AG04450 (cell line): Measurements from ENCODE around the gene KRT72. TPM values are rescaled to one million over a fixed set of nuclear protein-coding genes. Genes with fewer than 3 reads are reported as not detected.

Experiments
- CTCF ChIA-PET: fragments of 300-600, 350-600 bp; formaldehyde crosslinking; extraction: SDS; loops from one replicate; lab custom pipeline; 2022; ENCODE audit warnings: antibody characterized with exemption, inconsistent platforms; lab: Charles Lee
- POLR2A ChIA-PET: fragments of 350-600 bp; formaldehyde crosslinking; extraction: SDS; loops from one replicate; lab custom pipeline; 2021; ENCODE audit warnings: antibody characterized with exemption, inconsistent platforms; lab: Yijun Ruan, JAX
- DNase-seq: peaks from one replicate; pipeline ENCODE4 v3.0.0-alpha.2; 2011; ENCODE audit warnings: low read depth, low spot score
- H3K27ac ChIP-seq: one replicate; pipeline ENCODE4 v1.5.1; 2012; ENCODE audit warnings: low read depth, low read length, control low read depth
- H3K27me3 ChIP-seq: one replicate; pipeline ENCODE4 v1.6.0; 2012; ENCODE audit warnings: low read length; ENCODE audit not compliant: control insufficient read depth, insufficient read depth
- H3K4me3 ChIP-seq: 2 replicates; pipeline ENCODE4 v1.5.1; 2011; ENCODE audit warnings: mild to moderate bottlenecking, low read depth, low read length, control low read depth
- H3K9me3 ChIP-seq: 2 replicates; pipeline ENCODE4 v1.5.1; 2012; ENCODE audit warnings: low read length; ENCODE audit not compliant: control insufficient read depth, insufficient read depth
- polyA plus RNA-seq: library from polyadenylated mRNA; depleted of rRNA; stranded (reverse); fragments of >200 nt; gene quantifications from 2 replicates; pipeline ENCODE4 v1.2.3, GENCODE V29; 2011
- TF ChIP-seq, protein P1 (sequence below): IDR thresholded peaks from 2 replicates; pipeline ENCODE4 v1.5.1; 2011; ENCODE audit warnings: low read depth, low read length, control low read depth, inconsistent platforms

Gene KRT72
- polyA plus RNA-seq, 1 experiment, result not detected

DNA sequence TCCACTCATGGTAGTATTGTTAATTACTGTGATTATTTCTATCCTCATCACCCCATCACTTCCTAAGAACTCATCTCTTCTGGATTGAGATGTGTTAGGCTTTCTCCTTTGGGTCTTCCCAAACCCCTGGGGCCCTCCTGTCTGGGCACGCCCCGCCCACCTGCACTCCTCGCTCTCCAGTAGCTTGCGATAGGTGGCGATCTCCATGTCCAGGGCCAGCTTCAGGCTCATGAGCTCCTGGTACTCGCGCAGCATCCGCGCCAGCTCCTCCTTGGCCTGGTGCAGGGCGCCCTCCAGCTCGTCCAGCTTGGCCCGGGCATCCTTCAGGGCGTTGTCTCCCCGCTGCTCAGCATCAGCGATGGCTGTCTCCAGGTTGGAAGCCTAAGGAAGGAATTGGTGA lies 55.1 kb downstream of the KRT72 start:
- ChIA-PET POLR2A (no interaction called here), CTCF (no interaction called here)
- Histone ChIP-seq H3K9me3 (no peaks in the 10 kb centered on the region; the same call in 1 of the 2 replicates), H3K27me3 (peaks cover 9% of the 10 kb centered on the region), H3K27ac (no peak overlapping the region), H3K4me3 (no peak overlapping the region)
- no peak for DNase-seq
- TF ChIP-seq, protein P1, sequence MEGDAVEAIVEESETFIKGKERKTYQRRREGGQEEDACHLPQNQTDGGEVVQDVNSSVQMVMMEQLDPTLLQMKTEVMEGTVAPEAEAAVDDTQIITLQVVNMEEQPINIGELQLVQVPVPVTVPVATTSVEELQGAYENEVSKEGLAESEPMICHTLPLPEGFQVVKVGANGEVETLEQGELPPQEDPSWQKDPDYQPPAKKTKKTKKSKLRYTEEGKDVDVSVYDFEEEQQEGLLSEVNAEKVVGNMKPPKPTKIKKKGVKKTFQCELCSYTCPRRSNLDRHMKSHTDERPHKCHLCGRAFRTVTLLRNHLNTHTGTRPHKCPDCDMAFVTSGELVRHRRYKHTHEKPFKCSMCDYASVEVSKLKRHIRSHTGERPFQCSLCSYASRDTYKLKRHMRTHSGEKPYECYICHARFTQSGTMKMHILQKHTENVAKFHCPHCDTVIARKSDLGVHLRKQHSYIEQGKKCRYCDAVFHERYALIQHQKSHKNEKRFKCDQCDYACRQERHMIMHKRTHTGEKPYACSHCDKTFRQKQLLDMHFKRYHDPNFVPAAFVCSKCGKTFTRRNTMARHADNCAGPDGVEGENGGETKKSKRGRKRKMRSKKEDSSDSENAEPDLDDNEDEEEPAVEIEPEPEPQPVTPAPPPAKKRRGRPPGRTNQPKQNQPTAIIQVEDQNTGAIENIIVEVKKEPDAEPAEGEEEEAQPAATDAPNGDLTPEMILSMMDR, result no peak

DNA sequence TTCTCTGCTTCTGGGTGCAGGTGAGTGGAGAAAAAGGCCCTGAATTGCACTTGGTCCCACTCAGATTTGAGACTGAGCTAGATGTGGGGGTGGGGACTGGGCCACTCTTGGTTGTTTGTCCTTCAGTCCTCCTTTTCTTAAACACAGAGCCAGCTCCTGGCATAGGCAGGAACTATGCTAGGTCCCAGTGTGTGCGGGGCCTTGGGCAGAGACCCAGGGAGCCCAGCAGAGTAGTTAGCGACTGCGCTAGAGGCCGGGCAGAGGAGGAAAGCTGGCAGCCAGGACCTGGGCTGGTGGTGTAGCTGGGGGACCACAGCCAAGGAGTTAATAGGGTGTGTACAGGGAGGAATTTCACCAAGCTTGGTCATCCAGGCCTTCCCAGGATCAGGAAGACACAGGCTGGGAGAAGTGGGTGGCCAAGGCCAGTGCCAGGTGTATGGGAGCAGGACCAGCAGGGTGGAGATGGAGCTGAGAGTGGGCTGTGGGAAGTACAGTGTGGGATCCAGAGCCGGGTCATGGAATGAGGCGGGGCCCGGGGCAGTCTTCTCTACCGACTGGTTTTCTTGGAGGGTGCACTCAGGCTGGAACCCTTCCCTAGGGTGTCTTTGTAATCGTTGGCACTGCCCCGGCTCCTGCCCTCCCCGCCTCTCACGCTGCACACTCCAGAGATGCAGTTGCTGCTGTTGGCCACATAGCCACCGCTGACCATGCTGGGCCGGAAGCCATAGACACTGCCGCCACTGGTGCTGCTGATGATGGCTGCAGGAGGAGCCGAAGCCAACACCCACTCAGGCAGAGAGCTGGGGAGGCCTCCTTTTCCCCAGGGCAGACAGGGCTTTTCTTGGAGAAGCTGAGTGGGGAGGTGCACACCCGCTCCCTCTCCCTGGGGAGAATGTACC lies 57.0 kb downstream of the KRT72 start:
- CTCF ChIA-PET, result no interaction called here
- POLR2A ChIA-PET, result no interaction called here

DNA sequence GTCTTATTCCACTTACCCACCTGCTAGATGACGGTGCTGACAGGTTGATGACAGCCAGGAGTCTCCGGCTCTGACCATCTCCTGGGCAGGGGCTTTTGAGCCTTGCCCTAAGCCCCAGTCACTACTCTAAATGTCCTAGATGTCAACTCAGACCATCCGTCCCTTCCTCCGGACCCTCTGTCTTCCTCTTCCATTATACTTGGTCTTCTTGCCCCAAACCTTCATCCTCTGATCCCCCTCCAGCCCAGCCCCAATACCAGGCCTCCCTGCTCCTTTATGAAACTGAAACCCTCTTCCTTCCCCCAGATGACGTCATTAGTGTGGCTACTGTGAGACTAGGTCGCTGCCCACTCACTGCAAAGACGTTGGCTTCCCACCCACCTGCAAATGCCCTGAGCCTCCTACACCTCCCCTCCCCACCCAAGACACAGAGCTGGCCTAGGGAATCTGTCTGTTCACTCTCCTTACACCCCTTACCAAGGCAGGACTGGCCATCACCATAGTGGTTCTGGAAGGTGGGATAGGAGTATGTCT lies 58.4 kb downstream of the KRT72 start:
- CTCF ChIA-PET, result no interaction called here
- TF ChIP-seq, protein P1, result no peak
- Histone ChIP-seq H3K27ac (no peak overlapping the region), H3K27me3 (peaks cover 9% of the 10 kb centered on the region), H3K4me3 (no peak overlapping the region), H3K9me3 (no peaks in the 10 kb centered on the region; the same call in 1 of the 2 replicates)
- POLR2A ChIA-PET, result no interaction called here
- DNase-seq, result no peak

More for the DNA sequence above, 57.0 kb downstream of the KRT72 start:
- TF ChIP-seq, protein P1, result no peak
- no peak overlapping the region for H3K27ac ChIP-seq
- no peak overlapping the region for H3K4me3 ChIP-seq
- H3K9me3 ChIP-seq, result no peaks in the 10 kb centered on the region; the same call in 1 of the 2 replicates
- H3K27me3 ChIP-seq, result peaks cover 9% of the 10 kb centered on the region
- DNase-seq, result no peak

DNA sequence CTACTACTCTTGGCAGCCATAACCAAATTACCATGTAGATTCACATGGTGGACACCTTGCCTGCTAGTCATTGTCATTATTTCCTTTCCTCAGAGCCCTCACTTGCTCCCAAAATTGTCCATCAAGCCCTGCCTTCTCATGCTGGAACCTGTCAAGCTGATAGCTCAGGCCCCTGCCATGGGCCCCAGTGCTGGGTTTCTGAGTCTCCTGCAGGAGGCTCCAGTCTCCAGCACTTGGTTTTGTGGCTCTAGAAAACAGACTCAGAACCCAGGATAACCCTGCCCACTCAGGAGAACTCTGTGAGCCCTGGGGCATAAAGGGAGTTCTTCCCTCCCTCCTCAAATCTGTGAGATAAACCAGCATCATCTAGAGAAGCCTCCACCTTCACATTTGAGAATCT lies 59.1 kb downstream of the KRT72 start:
- H3K27ac ChIP-seq, result no peak overlapping the region
- peaks cover 9% of the 10 kb centered on the region for H3K27me3 ChIP-seq
- no peak for DNase-seq
- TF ChIP-seq, protein P1, result no peak
- POLR2A ChIA-PET, result no interaction called here
- H3K9me3 ChIP-seq, result no peaks in the 10 kb centered on the region; the same call in 1 of the 2 replicates
- CTCF ChIA-PET, result no interaction called here
- H3K4me3 ChIP-seq, result no peak overlapping the region

DNA sequence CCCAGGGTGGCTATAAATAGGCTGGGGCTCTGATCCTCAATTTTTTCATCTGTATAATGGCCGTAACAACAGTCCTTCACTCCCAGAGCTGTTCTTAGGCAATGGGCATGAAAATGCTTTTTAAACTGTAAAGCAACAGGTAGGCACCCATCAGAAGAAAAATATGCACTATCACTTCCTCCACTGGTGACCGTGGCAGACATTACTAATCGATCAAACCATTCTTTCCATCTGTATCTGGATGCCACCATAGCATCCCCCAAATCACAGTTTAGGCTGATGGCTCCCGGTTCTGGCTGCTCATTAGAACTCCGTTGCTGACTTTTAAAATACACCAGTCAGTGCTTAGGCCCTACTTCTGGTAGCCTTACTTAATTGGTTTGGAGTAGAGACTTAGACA lies 59.6 kb downstream of the KRT72 start:
- Histone ChIP-seq H3K4me3 (no peak overlapping the region), H3K27ac (no peak overlapping the region), H3K27me3 (peaks cover 11% of the 10 kb centered on the region), H3K9me3 (no peaks in the 10 kb centered on the region; the same call in 1 of the 2 replicates)
- no peak for DNase-seq
- CTCF ChIA-PET, result no interaction called here
- POLR2A ChIA-PET, result no interaction called here
- TF ChIP-seq, protein P1, result no peak
